H1 (cell line): ENCODE measurements around the gene SLC12A2. TPM values are rescaled to one million over a fixed set of nuclear protein-coding genes. Genes with fewer than 3 reads are reported as not detected.

Experiments
- CTCF ChIA-PET: fragments of 300-600 bp; sonication (Branson Sonifier 250); formaldehyde crosslinking; loops from one replicate; lab custom pipeline; 2021; ENCODE audit not compliant: partially characterized antibody; lab: Charles Lee
- POLR2A ChIA-PET: fragments of 300-600 bp; sonication (Branson Sonifier 250); formaldehyde crosslinking; loops from one replicate; lab custom pipeline; 2021; ENCODE audit warnings: inconsistent platforms; ENCODE audit not compliant: partially characterized antibody; lab: Charles Lee
- DNase-seq, 2 experiments: peaks; one replicate each; pipeline versions ENCODE4 v3.0.0 to v3.0.0-alpha.2; 2010 to 2022; ENCODE audit warnings: low spot score in 2 of 2, low read depth in 1 of 2, mixed read lengths in 1 of 2
- FAIRE-seq: peaks from 2 replicates; lab custom pipeline; 2011; peaks lifted over from hg19 to GRCh38; lab: Jason Lieb, UNC
- H2AFZ ChIP-seq: 2 replicates; pipeline ENCODE4 v1.8.1; 2012; ENCODE audit warnings: low read length, inconsistent platforms
- H2AK5ac ChIP-seq: 2 replicates; pipeline ENCODE4 v1.6.1; 2013; ENCODE audit warnings: low read depth, low read length
- H2BK120ac ChIP-seq: replicated peaks from 2 replicates; pipeline ENCODE3; 2013; ENCODE audit warnings: low read depth, low read length, inconsistent platforms
- H2BK12ac ChIP-seq: 2 replicates; pipeline ENCODE4 v1.6.1; 2013; ENCODE audit warnings: low read depth, low read length
- H2BK15ac ChIP-seq: 2 replicates; pipeline ENCODE4 v1.6.1; 2013; ENCODE audit warnings: low read length
- H2BK20ac ChIP-seq: 2 replicates; pipeline ENCODE4 v1.6.1; 2013; ENCODE audit warnings: low read length
- H2BK5ac ChIP-seq: 2 replicates; pipeline ENCODE4 v1.6.1; 2013; ENCODE audit warnings: low read depth, low read length
- H3K14ac ChIP-seq: 2 replicates; pipeline ENCODE4 v1.6.1; 2013; ENCODE audit warnings: inconsistent platforms; ENCODE audit not compliant: insufficient read length
- H3K18ac ChIP-seq: 2 replicates; pipeline ENCODE4 v1.6.1; 2013; ENCODE audit warnings: low read length; ENCODE audit errors: extremely low read depth
- H3K23ac ChIP-seq: 2 replicates; pipeline ENCODE4 v1.6.1; 2013; ENCODE audit warnings: inconsistent platforms; ENCODE audit not compliant: insufficient read length
- H3K23me2 ChIP-seq: 2 replicates; pipeline ENCODE4 v1.6.1; 2013; ENCODE audit warnings: low read depth, low read length
- H3K27ac ChIP-seq: 2 replicates; pipeline ENCODE4 v1.6.1; 2011; ENCODE audit warnings: low read depth, low read length, inconsistent platforms
- H3K27me3 ChIP-seq, 4 experiments: replicated peaks in 1 of 4; 1 replicate in 1 of 4; 2 replicates in 3 of 4; pipeline versions ENCODE4 v1.6.1 to v1.8.1; 2011 to 2013; ENCODE audit warnings: low read length in 3 of 4, mild to moderate bottlenecking in 3 of 4, inconsistent platforms in 2 of 4, mixed read lengths in 2 of 4, moderate library complexity in 1 of 4; ENCODE audit not compliant: control insufficient read depth in 3 of 4, insufficient read depth in 3 of 4; ENCODE audit errors: extremely low read depth in 1 of 4
- H3K36me3 ChIP-seq, 4 experiments: 2 replicates each; pipeline versions ENCODE4 v1.6.1 to v1.8.1; 2011 to 2013; ENCODE audit warnings: mild to moderate bottlenecking in 4 of 4, low read length in 3 of 4, moderate library complexity in 2 of 4, control low read depth in 1 of 4, inconsistent platforms in 1 of 4; ENCODE audit not compliant: insufficient read depth in 4 of 4, control insufficient read depth in 2 of 4
- H3K4ac ChIP-seq: replicated peaks from 2 replicates; pipeline ENCODE3; 2013; ENCODE audit warnings: low read length, low read depth, mixed read lengths, inconsistent platforms; ENCODE audit not compliant: insufficient read length
- H3K4me1 ChIP-seq, 4 experiments: replicated peaks in 1 of 4; 1 replicate in 1 of 4; 2 replicates in 3 of 4; pipeline versions ENCODE4 v1.6.1 to v1.8.1; 2011 to 2013; ENCODE audit warnings: low read length in 3 of 4, inconsistent platforms in 2 of 4, mixed read lengths in 1 of 4; ENCODE audit not compliant: insufficient read depth in 4 of 4, control insufficient read depth in 3 of 4
- H3K4me2 ChIP-seq, 2 experiments: 2 replicates each; pipeline versions ENCODE4 v1.6.1 to v1.8.1; 2011 to 2013; ENCODE audit warnings: low read depth in 2 of 2, low read length in 2 of 2, control low read depth in 1 of 2, inconsistent platforms in 1 of 2, mild to moderate bottlenecking in 1 of 2; ENCODE audit not compliant: insufficient read depth in 1 of 2
- H3K4me3 ChIP-seq, 4 experiments: fragments of 200-600, 300-600 bp in 1 of 4; sonication (generic), shearing (Covaris generic), sonication (Bioruptor Twin) in 1 of 4; 2 replicates each; pipeline versions ENCODE4 v1.5.1 to v1.8.1; 2011 to 2016; ENCODE audit warnings: low read length in 4 of 4, low read depth in 3 of 4, control low read depth in 2 of 4, inconsistent platforms in 2 of 4, mild to moderate bottlenecking in 2 of 4, mixed read lengths in 1 of 4, moderate library complexity in 1 of 4; ENCODE audit not compliant: insufficient read depth in 2 of 4; ENCODE audit errors: extremely low read depth in 1 of 4
- H3K56ac ChIP-seq: replicated peaks from 2 replicates; pipeline ENCODE3; 2013; ENCODE audit warnings: low read depth, mild to moderate bottlenecking, mixed read lengths, low read length, inconsistent platforms; ENCODE audit not compliant: insufficient read length
- H3K79me1 ChIP-seq: 2 replicates; pipeline ENCODE4 v1.6.1; 2013; ENCODE audit warnings: low read depth, low read length, control low read depth
- H3K79me2 ChIP-seq, 2 experiments: 2 replicates each; pipeline versions ENCODE4 v1.6.1 to v1.8.1; 2012 to 2013; ENCODE audit warnings: low read length in 2 of 2, mild to moderate bottlenecking in 2 of 2, inconsistent platforms in 1 of 2; ENCODE audit not compliant: insufficient read depth in 2 of 2, control insufficient read depth in 1 of 2
- H3K9ac ChIP-seq, 4 experiments: replicated peaks in 1 of 4; 1 replicate in 1 of 4; 2 replicates in 3 of 4; pipeline versions ENCODE4 v1.6.1 to v1.8.1; 2011 to 2013; ENCODE audit warnings: low read depth in 3 of 4, low read length in 3 of 4, control low read depth in 2 of 4, mild to moderate bottlenecking in 2 of 4, moderate library complexity in 2 of 4, inconsistent platforms in 1 of 4; ENCODE audit errors: extremely low read depth in 1 of 4
- H3K9me3 ChIP-seq, 2 experiments: 2 replicates each; pipeline versions ENCODE4 v1.6.1 to v1.8.1; 2012 to 2013; ENCODE audit warnings: mild to moderate bottlenecking in 2 of 2, moderate library complexity in 2 of 2, control low read depth in 1 of 2, inconsistent platforms in 1 of 2, low read depth in 1 of 2, low read length in 1 of 2, mixed read lengths in 1 of 2; ENCODE audit not compliant: insufficient read depth in 2 of 2
- H4K20me1 ChIP-seq, 2 experiments: replicated peaks in 1 of 2; 2 replicates each; pipeline versions ENCODE3 to v1.8.1; 2011 to 2013; ENCODE audit warnings: inconsistent platforms in 2 of 2, low read length in 2 of 2, mild to moderate bottlenecking in 1 of 2; ENCODE audit not compliant: insufficient read depth in 2 of 2, control insufficient read depth in 1 of 2
- H4K5ac ChIP-seq: 2 replicates; pipeline ENCODE4 v1.6.1; 2013; ENCODE audit warnings: low read length, low read depth, mixed read lengths, inconsistent platforms; ENCODE audit not compliant: insufficient read length
- H4K8ac ChIP-seq: 2 replicates; pipeline ENCODE4 v1.8.0; 2013; ENCODE audit warnings: mild to moderate bottlenecking, moderate library complexity, low read length, inconsistent platforms; ENCODE audit not compliant: insufficient read depth; ENCODE audit errors: extremely low read depth
- H4K91ac ChIP-seq: replicated peaks from 2 replicates; pipeline ENCODE3; 2013; ENCODE audit warnings: low read length, mixed read lengths, inconsistent platforms; ENCODE audit not compliant: insufficient read length
- BACH1 ChIP-seq: IDR thresholded peaks from 2 replicates; pipeline ENCODE4 v1.6.1; 2012; ENCODE audit warnings: low read length, improper control_type of control experiment
- CBX8 ChIP-seq: fragments of 300-800, 300-1000 bp; sonication (generic); IDR thresholded peaks from 2 replicates; pipeline ENCODE4 v1.7.1; 2016; ENCODE audit warnings: low read depth, low read length, borderline replicate concordance
- GABPA ChIP-seq: IDR thresholded peaks from 2 replicates; pipeline ENCODE4 v1.6.1; 2011; ENCODE audit warnings: mild to moderate bottlenecking, low read length, moderate library complexity, borderline replicate concordance; ENCODE audit not compliant: insufficient read depth
- HDAC2 ChIP-seq, 2 experiments: fragments of 300-600 bp in 1 of 2; sonication (generic) in 1 of 2; IDR thresholded peaks; 2 replicates each; pipeline ENCODE4 v1.6.1; 2011 to 2012; ENCODE audit warnings: low read depth in 2 of 2, low read length in 2 of 2, mild to moderate bottlenecking in 2 of 2, moderate library complexity in 2 of 2, borderline replicate concordance in 1 of 2, inconsistent platforms in 1 of 2
- MAFK ChIP-seq: IDR thresholded peaks from 2 replicates; pipeline ENCODE4 v1.6.1; 2012; ENCODE audit warnings: low read depth, mild to moderate bottlenecking, improper control_type of control experiment, low read length
- PHF8 ChIP-seq: fragments of 200-600 bp; sonication (generic); conservative IDR thresholded peaks from 2 replicates; pipeline ENCODE4 v1.7.1; 2012; ENCODE audit warnings: low read depth, mild to moderate bottlenecking, inconsistent platforms, low read length, moderate library complexity
- RBBP5 ChIP-seq: IDR thresholded peaks from 2 replicates; pipeline ENCODE4 v1.7.1; 2012; ENCODE audit warnings: low read depth, mild to moderate bottlenecking, inconsistent platforms, low read length, moderate library complexity, borderline replicate concordance
- SIRT6 ChIP-seq: IDR thresholded peaks from one replicate; pipeline ENCODE4 v1.7.1; 2012; ENCODE audit warnings: low read length, inconsistent platforms
- SIX5 ChIP-seq: IDR thresholded peaks from 2 replicates; pipeline ENCODE4 v1.6.1; 2011; ENCODE audit warnings: mild to moderate bottlenecking, low read depth, low read length
- SP4 ChIP-seq: IDR thresholded peaks from 2 replicates; pipeline ENCODE4 v1.6.1; 2012; ENCODE audit warnings: low read length, inconsistent platforms
- TAF7 ChIP-seq: optimal IDR thresholded peaks from 2 replicates; pipeline ENCODE3; 2011; ENCODE audit warnings: low read depth, mild to moderate bottlenecking, inconsistent platforms, low read length, moderate library complexity, borderline replicate concordance
- WGBS, 2 experiments: shearing (Covaris generic) in 1 of 2; methylation state at CpG; one replicate each; pipeline versions ENCODE4 v1.1.6 to v1.1.7; 2013 to 2015; ENCODE audit warnings: low lambda C conversion rate in 2 of 2, mixed read lengths in 2 of 2, inconsistent platforms in 1 of 2, low coverage in 1 of 2, missing lambda C conversion rate in 1 of 2; ENCODE audit not compliant: insufficient replicate concordance in 2 of 2, insufficient coverage in 1 of 2, insufficient read length in 1 of 2; ENCODE audit errors: extremely low coverage in 1 of 2, missing lambda C conversion rate in 1 of 2; 5-methylcytosine and 5-hydroxymethylcytosine counted together
- polyA plus RNA-seq, 7 experiments: library from polyadenylated mRNA; depleted of rRNA in 3 of 7; stranded (reverse) in 5 of 7; unstranded in 2 of 7; fragments of >200 nt in 5 of 7; fragments of 200-250 nt in 2 of 7; gene quantifications; 1 replicate in 5 of 7; 2 replicates in 1 of 7; 4 replicates in 1 of 7; pipeline versions ENCODE4 v1.2.1 to v1.2.3, GENCODE V29; 2011 to 2013; ENCODE audit warnings: missing spikeins in 2 of 7, mixed read lengths in 2 of 7
- total RNA-seq: library from RNA; stranded (reverse); fragmentation: NEBNext Ultra II Directional; extraction: Animal tissue kit (Norgen Biotek cat#: 25700); gene quantifications from 2 replicates; pipeline ENCODE4 v1.2.1, GENCODE V29; 2021
- TF ChIP-seq, protein P1 (sequence below): IDR thresholded peaks from 2 replicates; pipeline ENCODE4 v1.6.1; 2012; ENCODE audit warnings: inconsistent platforms
- TF ChIP-seq, protein P2 (sequence below): IDR thresholded peaks from 2 replicates; pipeline ENCODE4 v1.6.1; 2011; ENCODE audit warnings: low read length, improper control_type of control experiment

SLC12A2 gene
- total and polyA plus RNA-seq, 2 of the 8 experiments (the other 6 are each of a cell fraction or from before 2014, with no cell fraction given) = 2.6 to 16.2 TPM

DNA sequence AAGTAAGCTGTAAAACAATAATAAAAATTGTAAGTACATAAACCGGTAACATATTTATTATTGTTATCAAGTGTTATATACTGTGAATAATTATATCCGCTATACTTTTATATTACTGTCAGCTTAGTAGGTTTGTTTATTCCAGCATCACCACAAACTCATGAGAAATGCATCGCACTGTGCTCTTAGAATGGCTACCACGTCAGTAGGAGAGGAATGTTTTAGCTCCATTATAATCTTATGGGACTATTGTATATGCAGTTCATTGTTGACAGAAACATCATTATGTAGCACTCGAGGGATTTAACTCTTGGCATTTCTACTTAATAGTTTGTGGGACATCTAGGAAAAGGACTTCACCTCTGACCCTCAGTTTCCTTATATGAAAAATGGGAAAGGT lies 16.4 kb downstream of the SLC12A2 start:
- H3K36me3 ChIP-seq = no peaks in the 10 kb centered on the region
- H3K14ac ChIP-seq = no peak overlapping the region
- no peak overlapping the region for H2AFZ ChIP-seq
- H3K27ac ChIP-seq = no peak overlapping the region
- ChIA-PET POLR2A (no interaction called here), CTCF (interaction anchor here (2.2 kb wide), 1 partner anchor 8 kb away, joined by 4 read pairs; no protein-coding TSS in a partner anchor)
- H4K91ac ChIP-seq = no peak overlapping the region
- no peak overlapping the region for H2BK5ac ChIP-seq
- H2BK20ac ChIP-seq = no peak overlapping the region
- H2BK120ac ChIP-seq = no peak overlapping the region
- no peak overlapping the region for H2BK12ac ChIP-seq
- peaks cover 3 to 7% of the 10 kb centered on the region in 2 experiments; a peak in 2 of 4 replicates for H3K9me3 ChIP-seq
- no peak overlapping the region for H3K4me3 ChIP-seq
- 95% methylated on average over 5 of the region's 5 CpGs; no CpG with 5 or more reads in 1 of the 2 experiments for WGBS, 2 experiments
- H3K9ac ChIP-seq = no peak overlapping the region
- no peak overlapping the region for H3K4me2 ChIP-seq
- FAIRE-seq (no peak), DNase-seq (no peak)
- no peaks in the 10 kb centered on the region for H3K4me1 ChIP-seq
- no peak overlapping the region for H2BK15ac ChIP-seq
- no peaks in the 10 kb centered on the region; a peak in 1 of 4 replicates for H3K79me2 ChIP-seq
- H3K79me1 ChIP-seq = no peaks in the 10 kb centered on the region
- H4K8ac ChIP-seq = no peak overlapping the region
- no peak overlapping the region for H3K23ac ChIP-seq
- no peak overlapping the region for H2AK5ac ChIP-seq
- no peaks in the 10 kb centered on the region for H3K23me2 ChIP-seq
- no peak overlapping the region for H3K56ac ChIP-seq
- no peak overlapping the region for H4K5ac ChIP-seq
- H3K18ac ChIP-seq = no peak overlapping the region
- no peaks in the 10 kb centered on the region for H4K20me1 ChIP-seq
- no peak overlapping the region for H3K4ac ChIP-seq
- H3K27me3 ChIP-seq = no peaks in the 10 kb centered on the region
- TF ChIP-seq TAF7 (no peak), MAFK (no peak), SP4 (no peak), HDAC2 (IDR thresholded peaks at IDR 0.05; ENCODE audit: borderline replicate concordance in 1 of 2, low read depth in 2 of 2, low read length in 2 of 2) (no peak), GABPA (no peak), SIRT6 (no peak), CBX8 (no peak), PHF8 (no peak), BACH1 (no peak), SIX5 (no peak), RBBP5 (no peak)
- TF ChIP-seq, protein P1, sequence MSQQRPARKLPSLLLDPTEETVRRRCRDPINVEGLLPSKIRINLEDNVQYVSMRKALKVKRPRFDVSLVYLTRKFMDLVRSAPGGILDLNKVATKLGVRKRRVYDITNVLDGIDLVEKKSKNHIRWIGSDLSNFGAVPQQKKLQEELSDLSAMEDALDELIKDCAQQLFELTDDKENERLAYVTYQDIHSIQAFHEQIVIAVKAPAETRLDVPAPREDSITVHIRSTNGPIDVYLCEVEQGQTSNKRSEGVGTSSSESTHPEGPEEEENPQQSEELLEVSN = no peak
- TF ChIP-seq, protein P2, sequence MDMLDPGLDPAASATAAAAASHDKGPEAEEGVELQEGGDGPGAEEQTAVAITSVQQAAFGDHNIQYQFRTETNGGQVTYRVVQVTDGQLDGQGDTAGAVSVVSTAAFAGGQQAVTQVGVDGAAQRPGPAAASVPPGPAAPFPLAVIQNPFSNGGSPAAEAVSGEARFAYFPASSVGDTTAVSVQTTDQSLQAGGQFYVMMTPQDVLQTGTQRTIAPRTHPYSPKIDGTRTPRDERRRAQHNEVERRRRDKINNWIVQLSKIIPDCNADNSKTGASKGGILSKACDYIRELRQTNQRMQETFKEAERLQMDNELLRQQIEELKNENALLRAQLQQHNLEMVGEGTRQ = no peak
